SU-DHL-6 (cell line): ENCODE measurements around the gene ENOX1.

ENCODE experiments used
- H2AFZ ChIP-seq: fragments of 200-600 bp; sonication (generic); 2 replicates; pipeline ENCODE4 v1.6.1; 2014; ENCODE audit warnings: low read depth, mild to moderate bottlenecking, moderate library complexity, mixed read lengths, antibody characterized with exemption, low read length; ENCODE audit not compliant: severe bottlenecking
- H3F3A ChIP-seq: fragments of 200-600 bp; shearing (Covaris generic); 2 replicates; pipeline ENCODE4 v1.6.0; 2016; ENCODE audit warnings: antibody characterized with exemption, mild to moderate bottlenecking; ENCODE audit not compliant: insufficient read depth
- H3K27ac ChIP-seq: fragments of 200-600 bp; sonication (generic); 2 replicates; pipeline ENCODE4 v1.5.1; 2016; ENCODE audit warnings: low read depth, mild to moderate bottlenecking, low read length, moderate library complexity, mixed read lengths
- H3K27me3 ChIP-seq: fragments of 200-600 bp; sonication (generic), shearing (Covaris generic); 2 replicates; pipeline ENCODE4 v1.6.0; 2014; ENCODE audit warnings: mild to moderate bottlenecking, low read length
- H3K36me3 ChIP-seq: fragments of 200-600 bp; sonication (generic); 2 replicates; pipeline ENCODE4 v1.6.1; 2014; ENCODE audit warnings: mild to moderate bottlenecking, low read length, mixed read lengths
- H3K4me2 ChIP-seq: fragments of 300-600, 200-600 bp; shearing (Covaris generic), sonication (generic); 2 replicates; pipeline ENCODE4 v1.6.0; 2014; ENCODE audit warnings: low read length, low read depth, mild to moderate bottlenecking; ENCODE audit not compliant: poor library complexity, severe bottlenecking
- H3K4me3 ChIP-seq: fragments of 200-600 bp; sonication (generic); 2 replicates; pipeline ENCODE4 v1.5.1; 2014; ENCODE audit warnings: antibody characterized with exemption, low read length, mild to moderate bottlenecking, mixed read lengths; ENCODE audit not compliant: insufficient read depth, poor library complexity, severe bottlenecking
- H3K79me2 ChIP-seq: fragments of 200-600 bp; sonication (generic); 2 replicates; pipeline ENCODE4 v1.6.1; 2014; ENCODE audit warnings: mild to moderate bottlenecking, low read length, moderate library complexity; ENCODE audit not compliant: insufficient read depth
- H3K9ac ChIP-seq: fragments of 200-600 bp; sonication (generic); 2 replicates; pipeline ENCODE4 v1.7.0; 2014; ENCODE audit warnings: mild to moderate bottlenecking, low read length
- H3K9me2 ChIP-seq: fragments of 200-600 bp; sonication (generic); replicated peaks from 2 replicates; pipeline ENCODE4 v1.6.1; 2014; ENCODE audit warnings: low read length; ENCODE audit not compliant: insufficient read depth
- H3K9me3 ChIP-seq: fragments of 200-600 bp; sonication (generic); 2 replicates; pipeline ENCODE4 v1.6.1; 2014; ENCODE audit warnings: low read length, mixed read lengths; ENCODE audit not compliant: insufficient read depth
- H4K20me1 ChIP-seq: fragments of 200-600 bp; sonication (generic); 2 replicates; pipeline ENCODE4 v1.6.1; 2014; ENCODE audit warnings: low read depth, mild to moderate bottlenecking, antibody characterized with exemption, low read length, moderate library complexity, mixed read lengths
- CTCF ChIP-seq: fragments of 200-600 bp; sonication (generic); IDR thresholded peaks from one replicate; pipeline ENCODE4 v1.5.1; 2017; ENCODE audit warnings: antibody characterized with exemption, mild to moderate bottlenecking, low read length, moderate library complexity; ENCODE audit not compliant: insufficient read depth, poor library complexity, severe bottlenecking
- EZH2phosphoT487 ChIP-seq: fragments of 200-600 bp; sonication (generic), shearing (Covaris generic); conservative IDR thresholded peaks from 2 replicates; pipeline ENCODE4 v1.6.1; 2018; ENCODE audit warnings: mild to moderate bottlenecking, antibody characterized with exemption, low read length, moderate library complexity, mixed read lengths

ENOX1 gene

DNA sequence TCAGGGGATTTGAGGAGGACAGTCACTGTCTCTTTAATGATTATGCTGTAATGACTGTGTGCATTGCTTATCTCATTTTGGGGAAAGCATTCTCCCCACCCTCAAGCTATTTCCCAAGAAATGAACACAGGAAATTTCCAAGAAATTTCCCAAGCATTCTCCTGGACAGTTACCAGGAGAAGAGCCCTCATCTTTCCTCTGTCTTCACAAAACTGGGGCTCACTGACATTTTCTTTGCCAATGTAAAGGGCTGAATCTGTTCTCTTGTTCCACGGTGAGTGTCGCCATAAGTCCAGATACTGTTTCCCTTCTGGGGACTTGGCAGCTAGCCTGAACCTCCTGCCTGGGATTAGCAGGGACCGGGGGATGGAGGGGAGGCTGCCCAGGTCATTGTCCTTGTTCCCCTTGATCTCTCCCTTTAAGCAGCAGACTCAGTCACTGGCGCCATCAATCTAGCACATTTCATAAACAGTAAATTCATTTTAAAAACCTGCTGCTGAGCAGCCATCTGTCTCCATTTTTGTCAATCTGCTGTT, 590.6 kb downstream of the ENOX1 start:
- no peak for TF ChIP-seq CTCF
- no peak overlapping the region for H2AFZ ChIP-seq
- no peak overlapping the region for H3K4me2 ChIP-seq

DNA sequence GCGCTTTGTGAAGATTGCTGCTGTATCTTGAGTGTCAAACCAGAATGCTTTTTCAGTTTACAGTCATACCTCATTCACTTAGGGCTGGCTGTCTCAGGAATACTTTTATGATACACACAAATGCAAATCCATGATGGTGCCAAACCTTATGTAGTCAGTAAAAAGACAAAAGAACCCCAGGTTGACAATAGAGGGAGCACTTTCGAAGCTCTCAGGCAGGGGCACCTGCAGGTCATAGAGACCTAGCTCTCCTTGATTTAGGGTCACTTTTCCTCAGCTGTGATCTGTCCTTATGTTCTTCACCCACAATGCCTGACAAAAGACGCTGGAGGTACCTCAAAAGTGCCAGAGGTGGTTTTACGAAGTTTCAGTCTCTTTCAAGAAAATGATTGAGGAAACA, 591.2 kb downstream of the ENOX1 start:
- H3K4me3 ChIP-seq, result no peak overlapping the region
- no peak overlapping the region for H3K27ac ChIP-seq
- no peaks in the 10 kb centered on the region for H3K36me3 ChIP-seq
- no peaks in the 10 kb centered on the region for H3K9me3 ChIP-seq
- no peaks in the 10 kb centered on the region for H3K79me2 ChIP-seq
- H4K20me1 ChIP-seq, result no peaks in the 10 kb centered on the region
- TF ChIP-seq CTCF, result no peak
- no peak for TF ChIP-seq EZH2phosphoT487
- no peaks in the 10 kb centered on the region for H3K27me3 ChIP-seq
- H3F3A ChIP-seq, result no peaks in the 10 kb centered on the region
- no peaks in the 10 kb centered on the region for H3K9me2 ChIP-seq
- H3K4me2 ChIP-seq, result no peak overlapping the region
- no peak overlapping the region for H2AFZ ChIP-seq
- no peak overlapping the region for H3K9ac ChIP-seq

More for the DNA sequence above, 590.6 kb downstream of the ENOX1 start:
- Histone ChIP-seq H3K27me3 (no peaks in the 10 kb centered on the region), H3K9me2 (no peaks in the 10 kb centered on the region), H4K20me1 (no peaks in the 10 kb centered on the region), H3K9ac (no peak overlapping the region), H3K79me2 (no peaks in the 10 kb centered on the region), H3F3A (no peaks in the 10 kb centered on the region), H3K27ac (no peak overlapping the region), H3K9me3 (no peaks in the 10 kb centered on the region), H3K36me3 (no peaks in the 10 kb centered on the region), H3K4me3 (no peak overlapping the region)

- H3K4me3 ChIP-seq, result no peak overlapping the region
- TF ChIP-seq EZH2phosphoT487 (no peak), CTCF (no peak)
- H3K9me3 ChIP-seq, result no peaks in the 10 kb centered on the region
- H2AFZ ChIP-seq, result no peak overlapping the region
- H3K79me2 ChIP-seq, result no peaks in the 10 kb centered on the region
- H3K4me2 ChIP-seq, result no peak overlapping the region
- no peaks in the 10 kb centered on the region for H4K20me1 ChIP-seq
- H3K9ac ChIP-seq, result no peak overlapping the region
- H3K36me3 ChIP-seq, result no peaks in the 10 kb centered on the region
- no peaks in the 10 kb centered on the region for H3F3A ChIP-seq
- no peaks in the 10 kb centered on the region for H3K9me2 ChIP-seq
- no peak overlapping the region for H3K27ac ChIP-seq
- H3K27me3 ChIP-seq, result no peaks in the 10 kb centered on the region
These were observed 591.7 kb downstream of the ENOX1 start for GRCh38 chr13:43195112-43195511.
